ENCODE results near the gene PRKCE. TPM values are rescaled to one million over a fixed set of nuclear protein-coding genes. Genes with fewer than 3 reads are reported as not detected.

The PRKCE gene
- total and polyA plus RNA-seq, 4 donors, result 2.5 to 38.6 (median 5.8) TPM

GRCh38 chr2:46010925-46011490 lies 359.5 kb downstream of the PRKCE start:
- Histone ChIP-seq H3K36me3 (ENCODE audit: control insufficient read depth in 4 of 4, insufficient read depth in 3 of 4, low read depth in 1 of 4, low read length in 3 of 4) (peaks cover 1 to 12% (median 4%) of the 10 kb centered on the region in 4 donors), H3K9me3 (ENCODE audit: control insufficient read depth in 4 of 4, low read length in 3 of 4) (no peaks in the 10 kb centered on the region), H3K27ac (ENCODE audit: low read depth in 1 of 2, low read length in 2 of 2) (peak overlapping the region in 1 of 2 donors; percentile 36), H3K4me1 (ENCODE audit: control insufficient read depth in 4 of 4, insufficient read depth in 4 of 4, low read length in 3 of 4) (peaks cover 4 to 38% (median 24%) of the 10 kb centered on the region in 4 donors), H3K9ac (ENCODE audit: low read depth in 1 of 2, low read length in 2 of 2) (no peak overlapping the region), H3K27me3 (ENCODE audit: control insufficient read depth in 4 of 4, insufficient read depth in 4 of 4, low read length in 3 of 4) (no peaks in the 10 kb centered on the region), H3K4me3 (ENCODE audit: low read depth in 1 of 3, low read length in 3 of 3) (no peak overlapping the region)
- no peak for TF ChIP-seq JUND (IDR thresholded peaks at IDR 0.05)
- TF ChIP-seq HNF4A (conservative IDR thresholded peaks at IDR 0.05), result peak in 1 of 2 donors; percentile 7
- TF ChIP-seq RAD21 (IDR thresholded peaks at IDR 0.05), result peak; percentile 87 to 93
- peak; percentile 72 for TF ChIP-seq CTCF (IDR thresholded peaks at IDR 0.05; ENCODE audit: low read depth, low read length, missing input control)
- DNase-seq (ENCODE audit: low spot score), result no peak
- whole genome bisulfite sequencing, result 34% methylated on average over 3 of the region's 3 CpGs

GRCh38 chr2:46012618-46013240 lies 361.3 kb downstream of the PRKCE start:
- no peak for TF ChIP-seq NR2F2 (IDR thresholded peaks at IDR 0.05)
- TF ChIP-seq RXRA (IDR thresholded peaks at IDR 0.05), result no peak
- no peak for TF ChIP-seq MAX (IDR thresholded peaks at IDR 0.05)
- no peak for TF ChIP-seq EGR1 (IDR thresholded peaks at IDR 0.05; ENCODE audit: low read depth in 2 of 2)
- TF ChIP-seq TAF1 (conservative IDR thresholded peaks at IDR 0.05), result no peak
- TF ChIP-seq GABPA (IDR thresholded peaks at IDR 0.05 in 1 of 2, conservative IDR thresholded peaks at IDR 0.05 in 1 of 2), result no peak
- TF ChIP-seq SP1 (IDR thresholded peaks at IDR 0.05), result no peak
- no peak for TF ChIP-seq YY1 (IDR thresholded peaks at IDR 0.05)
- no peak for TF ChIP-seq HNF4A (conservative IDR thresholded peaks at IDR 0.05)
- TF ChIP-seq RAD21 (IDR thresholded peaks at IDR 0.05), result no peak
- no peak for TF ChIP-seq ATF3 (IDR thresholded peaks at IDR 0.05)
- no peak for TF ChIP-seq CTCF (IDR thresholded peaks at IDR 0.05; ENCODE audit: low read depth, low read length, missing input control)
- no peak for TF ChIP-seq REST (IDR thresholded peaks at IDR 0.05)
- no peak for TF ChIP-seq JUND (IDR thresholded peaks at IDR 0.05)
- TF ChIP-seq FOXA2 (IDR thresholded peaks at IDR 0.05), result no peak
- no peak for TF ChIP-seq HNF4G (IDR thresholded peaks at IDR 0.05)
- peaks cover 1 to 12% (median 4%) of the 10 kb centered on the region in 4 donors for H3K36me3 ChIP-seq (ENCODE audit: control insufficient read depth in 4 of 4, insufficient read depth in 3 of 4, low read depth in 1 of 4, low read length in 3 of 4)
- H3K4me3 ChIP-seq (ENCODE audit: low read depth in 1 of 3, low read length in 3 of 3), result no peak overlapping the region
- DNase-seq (ENCODE audit: low spot score), result no peak
- peaks cover 0 to 21% (median 13%) of the 10 kb centered on the region in 4 donors for H3K4me1 ChIP-seq (ENCODE audit: control insufficient read depth in 4 of 4, insufficient read depth in 4 of 4, low read length in 3 of 4)
- no peaks in the 10 kb centered on the region for H3K9me3 ChIP-seq (ENCODE audit: control insufficient read depth in 4 of 4, low read length in 3 of 4)
- no peak overlapping the region for H3K27ac ChIP-seq (ENCODE audit: low read depth in 1 of 2, low read length in 2 of 2)
- 75% methylated on average over 3 of the region's 3 CpGs for WGBS
- no peaks in the 10 kb centered on the region for H3K27me3 ChIP-seq (ENCODE audit: control insufficient read depth in 4 of 4, insufficient read depth in 4 of 4, low read length in 3 of 4)
- H3K9ac ChIP-seq (ENCODE audit: low read depth in 1 of 2, low read length in 2 of 2), result no peak overlapping the region

Data from liver (tissue), 9 donors.